Measurements from ENCODE around the gene RTL9. TPM values are rescaled to one million over a fixed set of nuclear protein-coding genes. Genes with fewer than 3 reads are reported as not detected.

Gene RTL9
- total RNA-seq, 1 experiment from 2014 or later, result not detected

- Histone ChIP-seq H3K27ac (ENCODE audit: low read length) (no peak overlapping the region), H3K9me3 (ENCODE audit: control insufficient read depth, insufficient read depth, low read depth, low read length) (no peaks in the 10 kb centered on the region), H3K36me3 (ENCODE audit: control insufficient read depth, insufficient read depth, low read length) (no peaks in the 10 kb centered on the region), H3K4me1 (ENCODE audit: control insufficient read depth, insufficient read depth, low read length) (peaks cover 2% of the 10 kb centered on the region; the same call in 1 of the 2 replicates), H3K27me3 (ENCODE audit: control insufficient read depth, insufficient read depth, low read length) (peaks cover 13% of the 10 kb centered on the region; the same call in 1 of the 2 replicates), H3K4me3 (ENCODE audit: low read depth in 2 of 2, low read length in 2 of 2) (no peak overlapping the region)
- ChIA-PET CTCF (no interaction called here), POLR2A (no interaction called here)
- DNase-seq (ENCODE audit: low read depth, low spot score) (no peak), ATAC-seq (no peak)
- TF ChIP-seq POLR2AphosphoS5 (IDR thresholded peaks at IDR 0.05; ENCODE audit: low read depth, low read length) (no peak), SIN3A (IDR thresholded peaks at IDR 0.05; ENCODE audit: borderline replicate concordance, insufficient read depth, low read depth, low read length) (no peak), REST (IDR thresholded peaks at IDR 0.05; ENCODE audit: insufficient read depth in 1 of 2, low read depth in 2 of 2, low read length in 1 of 2) (no peak)
- TF ChIP-seq, protein P1, sequence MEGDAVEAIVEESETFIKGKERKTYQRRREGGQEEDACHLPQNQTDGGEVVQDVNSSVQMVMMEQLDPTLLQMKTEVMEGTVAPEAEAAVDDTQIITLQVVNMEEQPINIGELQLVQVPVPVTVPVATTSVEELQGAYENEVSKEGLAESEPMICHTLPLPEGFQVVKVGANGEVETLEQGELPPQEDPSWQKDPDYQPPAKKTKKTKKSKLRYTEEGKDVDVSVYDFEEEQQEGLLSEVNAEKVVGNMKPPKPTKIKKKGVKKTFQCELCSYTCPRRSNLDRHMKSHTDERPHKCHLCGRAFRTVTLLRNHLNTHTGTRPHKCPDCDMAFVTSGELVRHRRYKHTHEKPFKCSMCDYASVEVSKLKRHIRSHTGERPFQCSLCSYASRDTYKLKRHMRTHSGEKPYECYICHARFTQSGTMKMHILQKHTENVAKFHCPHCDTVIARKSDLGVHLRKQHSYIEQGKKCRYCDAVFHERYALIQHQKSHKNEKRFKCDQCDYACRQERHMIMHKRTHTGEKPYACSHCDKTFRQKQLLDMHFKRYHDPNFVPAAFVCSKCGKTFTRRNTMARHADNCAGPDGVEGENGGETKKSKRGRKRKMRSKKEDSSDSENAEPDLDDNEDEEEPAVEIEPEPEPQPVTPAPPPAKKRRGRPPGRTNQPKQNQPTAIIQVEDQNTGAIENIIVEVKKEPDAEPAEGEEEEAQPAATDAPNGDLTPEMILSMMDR (IDR thresholded peaks at IDR 0.05), result no peak
- no TSS peak for BruUV-seq (replicated peaks)
- in situ Hi-C loops (cut with HindIII; ENCODE audit: low pct_unique_long_range_greater_than_20kb, low sequenced_read_pairs), result no loop called here
- intact Hi-C loops (cut with micrococcal nuclease; ENCODE audit: unreplicated experiment), result no loop called here
Observed at GRCh38 chrX:110321081-110321480, 37.6 kb upstream of the RTL9 start.

DNA sequence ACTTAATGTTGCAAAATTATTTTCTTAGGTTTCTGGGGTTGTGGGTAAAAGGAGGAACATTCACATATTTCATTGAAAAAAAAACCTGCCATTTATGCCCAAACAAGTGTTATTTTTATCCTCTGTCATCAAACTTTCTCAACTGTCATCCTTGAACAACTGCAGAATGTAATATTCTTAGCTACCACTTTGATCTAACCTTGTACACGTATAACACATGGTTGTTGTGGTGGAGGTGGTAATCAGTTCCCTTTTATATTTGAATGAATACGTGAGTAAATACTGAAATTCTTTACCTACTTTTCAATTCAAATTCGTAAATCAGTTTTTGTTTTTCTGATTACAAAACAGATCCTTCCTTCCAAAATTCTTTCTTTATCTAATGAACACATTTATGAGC, 37.0 kb upstream of the RTL9 start:
- ATAC-seq (no peak), DNase-seq (ENCODE audit: low read depth, low spot score) (no peak)
- peaks cover 13% of the 10 kb centered on the region; the same call in 1 of the 2 replicates for H3K27me3 ChIP-seq (ENCODE audit: control insufficient read depth, insufficient read depth, low read length)
- intact Hi-C loops (cut with micrococcal nuclease; ENCODE audit: unreplicated experiment) (no loop called here), in situ Hi-C loops (cut with HindIII; ENCODE audit: low pct_unique_long_range_greater_than_20kb, low sequenced_read_pairs) (no loop called here)
- TF ChIP-seq, protein P1 (IDR thresholded peaks at IDR 0.05), result no peak
- TF ChIP-seq SIN3A (IDR thresholded peaks at IDR 0.05; ENCODE audit: borderline replicate concordance, insufficient read depth, low read depth, low read length) (no peak), REST (IDR thresholded peaks at IDR 0.05; ENCODE audit: insufficient read depth in 1 of 2, low read depth in 2 of 2, low read length in 1 of 2) (no peak), POLR2AphosphoS5 (IDR thresholded peaks at IDR 0.05; ENCODE audit: low read depth, low read length) (no peak), TCF7L2 (IDR thresholded peaks at IDR 0.05; ENCODE audit: low read depth, low read length) (no peak)
- H3K27ac ChIP-seq (ENCODE audit: low read length), result no peak overlapping the region
- no TSS peak for BruUV-seq (replicated peaks)
- H3K4me1 ChIP-seq (ENCODE audit: control insufficient read depth, insufficient read depth, low read length), result no peaks in the 10 kb centered on the region
- no peak overlapping the region for H3K4me3 ChIP-seq (ENCODE audit: low read depth in 2 of 2, low read length in 2 of 2)
- no peaks in the 10 kb centered on the region for H3K36me3 ChIP-seq (ENCODE audit: control insufficient read depth, insufficient read depth, low read length)
- POLR2A ChIA-PET, result no interaction called here
- CTCF ChIA-PET, result no interaction called here
- H3K9me3 ChIP-seq (ENCODE audit: control insufficient read depth, insufficient read depth, low read depth, low read length), result no peaks in the 10 kb centered on the region
